Measurements from ENCODE around the gene CXCR3.

The CXCR3 gene

DNA sequence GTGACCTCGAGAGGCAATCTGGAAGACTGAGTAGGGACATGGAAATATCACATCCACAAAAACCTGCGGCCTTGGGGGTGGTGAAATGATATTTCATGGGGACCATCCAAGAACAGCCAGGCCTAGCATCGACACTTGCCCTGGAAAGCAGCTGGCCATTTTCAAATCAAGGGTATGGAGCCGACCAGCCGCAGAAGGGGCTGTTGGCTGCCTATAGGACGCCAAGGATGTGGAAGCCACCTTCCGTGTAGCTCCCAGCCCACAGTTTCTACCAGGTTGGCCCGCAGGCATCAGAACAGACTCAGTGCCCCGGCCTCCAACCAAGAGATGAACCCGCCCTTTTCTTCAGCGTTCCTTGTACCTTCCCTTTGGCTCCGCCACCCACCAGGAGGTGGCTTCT, 43.6 kb upstream of the CXCR3 start:
- H3K4me3 ChIP-seq (ENCODE audit: low read length), result no peak overlapping the region
- no peak for DNase-seq (ENCODE audit: low read depth)
- TF ChIP-seq, protein P1, sequence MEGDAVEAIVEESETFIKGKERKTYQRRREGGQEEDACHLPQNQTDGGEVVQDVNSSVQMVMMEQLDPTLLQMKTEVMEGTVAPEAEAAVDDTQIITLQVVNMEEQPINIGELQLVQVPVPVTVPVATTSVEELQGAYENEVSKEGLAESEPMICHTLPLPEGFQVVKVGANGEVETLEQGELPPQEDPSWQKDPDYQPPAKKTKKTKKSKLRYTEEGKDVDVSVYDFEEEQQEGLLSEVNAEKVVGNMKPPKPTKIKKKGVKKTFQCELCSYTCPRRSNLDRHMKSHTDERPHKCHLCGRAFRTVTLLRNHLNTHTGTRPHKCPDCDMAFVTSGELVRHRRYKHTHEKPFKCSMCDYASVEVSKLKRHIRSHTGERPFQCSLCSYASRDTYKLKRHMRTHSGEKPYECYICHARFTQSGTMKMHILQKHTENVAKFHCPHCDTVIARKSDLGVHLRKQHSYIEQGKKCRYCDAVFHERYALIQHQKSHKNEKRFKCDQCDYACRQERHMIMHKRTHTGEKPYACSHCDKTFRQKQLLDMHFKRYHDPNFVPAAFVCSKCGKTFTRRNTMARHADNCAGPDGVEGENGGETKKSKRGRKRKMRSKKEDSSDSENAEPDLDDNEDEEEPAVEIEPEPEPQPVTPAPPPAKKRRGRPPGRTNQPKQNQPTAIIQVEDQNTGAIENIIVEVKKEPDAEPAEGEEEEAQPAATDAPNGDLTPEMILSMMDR (conservative IDR thresholded peaks at IDR 0.05; ENCODE audit: low read length), result no peak

GRCh38 chrX:71660562-71661416, 42.5 kb upstream of the CXCR3 start:
- DNase-seq (ENCODE audit: low read depth), result no peak
- TF ChIP-seq, protein P1 (conservative IDR thresholded peaks at IDR 0.05; ENCODE audit: low read length), result no peak
- no peak overlapping the region for H3K4me3 ChIP-seq (ENCODE audit: low read length)

GRCh38 chrX:71659959-71660358, 41.6 kb upstream of the CXCR3 start:
- DNase-seq (ENCODE audit: low read depth), result no peak
- H3K4me3 ChIP-seq (ENCODE audit: low read length), result no peak overlapping the region
- TF ChIP-seq, protein P1 (conservative IDR thresholded peaks at IDR 0.05; ENCODE audit: low read length), result no peak

- H3K4me3 ChIP-seq (ENCODE audit: low read length), result no peak overlapping the region
- TF ChIP-seq, protein P1 (conservative IDR thresholded peaks at IDR 0.05; ENCODE audit: low read length), result no peak
- DNase-seq (ENCODE audit: low read depth), result no peak
Observed at GRCh38 chrX:71659342-71659741, 41.0 kb upstream of the CXCR3 start.

- no peak overlapping the region for H3K4me3 ChIP-seq (ENCODE audit: low read length)
- TF ChIP-seq, protein P1 (conservative IDR thresholded peaks at IDR 0.05; ENCODE audit: low read length), result no peak
- no peak for DNase-seq (ENCODE audit: low read depth)
Observed at GRCh38 chrX:71657267-71657666, 39.0 kb upstream of the CXCR3 start.

DNA sequence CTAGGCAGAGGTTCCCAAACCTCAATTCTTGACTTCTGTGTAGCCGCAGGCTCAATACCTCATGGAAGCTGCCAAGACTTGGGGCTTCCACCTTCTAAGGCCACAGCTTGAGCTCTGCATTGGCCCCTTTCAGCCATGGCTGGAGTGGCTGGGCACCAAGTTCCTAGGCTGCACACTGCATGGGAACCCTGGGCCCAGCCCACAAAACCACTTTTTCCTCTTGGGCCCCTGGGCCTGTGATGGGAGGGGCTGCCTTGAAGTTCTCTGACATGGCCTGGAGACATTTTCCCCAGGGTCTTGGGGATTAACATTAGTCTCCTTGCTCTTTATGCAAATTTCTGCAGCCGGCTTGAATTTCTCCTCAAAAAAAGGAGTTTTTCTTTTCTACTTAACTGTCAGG, 35.0 kb upstream of the CXCR3 start:
- no peak overlapping the region for H3K4me3 ChIP-seq (ENCODE audit: low read length)
- DNase-seq (ENCODE audit: low read depth), result no peak
- TF ChIP-seq, protein P1 (conservative IDR thresholded peaks at IDR 0.05; ENCODE audit: low read length), result no peak

- no peak overlapping the region for H3K4me3 ChIP-seq (ENCODE audit: low read length)
- TF ChIP-seq, protein P1 (conservative IDR thresholded peaks at IDR 0.05; ENCODE audit: low read length), result peak; percentile 64
- peak; percentile 54 for DNase-seq (ENCODE audit: low read depth)
Observed at GRCh38 chrX:71652405-71652804, 34.1 kb upstream of the CXCR3 start.
